Keratinocyte (primary cell): Measurements from ENCODE around the gene LYPD5. TPM values are rescaled to one million over a fixed set of nuclear protein-coding genes. Genes with fewer than 3 reads are reported as not detected.

Experiments used
- DNase-seq: peaks from one replicate; pipeline ENCODE4 v3.0.0-alpha.2; 2011; ENCODE audit warnings: low read depth, missing footprints, low spot score
- FAIRE-seq: peaks from 2 replicates; lab custom pipeline; 2011; peaks lifted over from hg19 to GRCh38; lab: Jason Lieb, UNC
- H2AFZ ChIP-seq: 2 replicates; pipeline ENCODE4 v1.6.0; 2012; ENCODE audit warnings: low read length, control low read depth, inconsistent platforms; ENCODE audit not compliant: control insufficient read depth
- H3K27ac ChIP-seq: 2 replicates; pipeline ENCODE4 v1.5.1; 2011; ENCODE audit warnings: low read length; ENCODE audit not compliant: control insufficient read depth, insufficient read depth
- H3K27me3 ChIP-seq: 3 replicates; pipeline ENCODE4 v1.6.0; 2011; ENCODE audit warnings: low read length; ENCODE audit not compliant: control insufficient read depth, insufficient read depth; ENCODE audit errors: extremely low read depth
- H3K36me3 ChIP-seq, 2 experiments: 2 replicates in 1 of 2; 3 replicates in 1 of 2; pipeline ENCODE4 v1.5.1; 2011; ENCODE audit warnings: low read length in 2 of 2, mild to moderate bottlenecking in 1 of 2; ENCODE audit not compliant: control insufficient read depth in 2 of 2, insufficient read depth in 2 of 2; ENCODE audit errors: extremely low read depth in 1 of 2
- H3K4me1 ChIP-seq: 3 replicates; pipeline ENCODE4 v1.5.1; 2011; ENCODE audit warnings: low read length; ENCODE audit not compliant: control insufficient read depth, insufficient read depth; ENCODE audit errors: extremely low read depth
- H3K4me2 ChIP-seq: 3 replicates; pipeline ENCODE4 v1.6.0; 2011; ENCODE audit warnings: low read depth, low read length; ENCODE audit not compliant: control insufficient read depth, insufficient read depth; ENCODE audit errors: extremely low read depth
- H3K4me3 ChIP-seq, 3 experiments: fragments of 200-600 bp in 1 of 3; sonication (generic) in 1 of 3; 2 replicates in 2 of 3; 3 replicates in 1 of 3; pipeline ENCODE4 v1.5.1; 2011 to 2016; ENCODE audit warnings: low read length in 3 of 3, mild to moderate bottlenecking in 3 of 3, control low read depth in 2 of 3, inconsistent platforms in 1 of 3, low read depth in 1 of 3, mixed read lengths in 1 of 3, mixed run types in 1 of 3, moderate library complexity in 1 of 3; ENCODE audit not compliant: control insufficient read depth in 2 of 3, insufficient read depth in 2 of 3; ENCODE audit errors: extremely low read depth in 1 of 3
- H3K79me2 ChIP-seq: 2 replicates; pipeline ENCODE4 v1.6.0; 2012; ENCODE audit warnings: low read length; ENCODE audit not compliant: control insufficient read depth, insufficient read depth
- H3K9ac ChIP-seq: 3 replicates; pipeline ENCODE4 v1.6.0; 2011; ENCODE audit warnings: low read length; ENCODE audit not compliant: control insufficient read depth, insufficient read depth; ENCODE audit errors: extremely low read depth
- H3K9me1 ChIP-seq: 3 replicates; pipeline ENCODE4 v1.6.0; 2011; ENCODE audit warnings: low read length; ENCODE audit not compliant: control insufficient read depth, insufficient read depth; ENCODE audit errors: extremely low read depth
- H3K9me3 ChIP-seq: 2 replicates; pipeline ENCODE4 v1.5.1; 2012; ENCODE audit warnings: low read depth, low read length; ENCODE audit not compliant: control insufficient read depth
- H4K20me1 ChIP-seq: 3 replicates; pipeline ENCODE4 v1.6.0; 2011; ENCODE audit warnings: low read length; ENCODE audit not compliant: control insufficient read depth, insufficient read depth; ENCODE audit errors: extremely low read depth
- CTCF ChIP-seq, 3 experiments: IDR thresholded peaks in 1 of 3; conservative IDR thresholded peaks in 1 of 3; optimal IDR thresholded peaks in 1 of 3; 2 replicates in 2 of 3; 3 replicates in 1 of 3; pipeline versions ENCODE3 to v1.5.1; 2011; ENCODE audit warnings: low read length in 3 of 3, mild to moderate bottlenecking in 3 of 3, moderate library complexity in 2 of 3, control low read depth in 1 of 3, inconsistent platforms in 1 of 3; ENCODE audit not compliant: insufficient read depth in 2 of 3; ENCODE audit errors: extremely low read depth in 1 of 3
- EZH2 ChIP-seq: IDR thresholded peaks from one replicate; pipeline ENCODE4 v1.6.1; 2012; ENCODE audit warnings: inconsistent platforms, mild to moderate bottlenecking, low read length, moderate library complexity
- dilution Hi-C: fragments of 300-500 bp; cut with MboI; formaldehyde crosslinking; loops from one replicate; pipeline ENCODE4 v1.7.0; 2020; ENCODE audit warnings: low sequenced_read_pairs; ENCODE audit not compliant: extremely low pct_ligation_motif_present
- polyA minus RNA-seq, 3 experiments: library from RNA; depleted of rRNA, polyadenylated mRNA; stranded (reverse); fragments of >200 nt; gene quantifications; 1 replicate in 1 of 3; 2 replicates in 1 of 3; 3 replicates in 1 of 3; pipeline ENCODE4 v1.2.3, GENCODE V29; 2011
- polyA plus RNA-seq, 5 experiments: library from polyadenylated mRNA; depleted of rRNA in 3 of 5; stranded (reverse) in 3 of 5; stranded (forward) in 1 of 5; unstranded in 1 of 5; fragments of >200 nt; gene quantifications; 1 replicate in 1 of 5; 2 replicates in 3 of 5; 3 replicates in 1 of 5; pipeline versions ENCODE4 v1.2.1 to v1.2.3, GENCODE V29; 2011 to 2012; ENCODE audit warnings: missing spikeins in 2 of 5, low read depth in 1 of 5, low replicate concordance in 1 of 5

LYPD5 gene
- polyA plus RNA-seq (4.0 to 8.8 TPM (median 4.2 TPM) in 3 replicates), polyA minus RNA-seq (8.5 to 29.6 TPM (median 9.0 TPM) in 3 replicates)
- polyA plus RNA-seq (2011; ENCODE audit: low read depth): 46.7 TPM
- 6.1 and 7.7 TPM in 2 replicates for polyA plus RNA-seq (2011; cell fraction: cytosol; rRNA removed)
- polyA plus RNA-seq (2011; cell fraction: nucleus; rRNA removed): 5.4 and 7.3 TPM in 2 replicates
- polyA plus RNA-seq (2012; ENCODE audit: low replicate concordance): 7.9 and 75.5 TPM in 2 replicates
- polyA minus RNA-seq (2011; cell fraction: cytosol; rRNA and poly(A)+ RNA removed): 17.5 TPM
- 7.5 and 15.8 TPM in 2 replicates for polyA minus RNA-seq (2011; cell fraction: nucleus; rRNA and poly(A)+ RNA removed)

- Histone ChIP-seq H3K4me3 (no peak within 1 kb of the TSS), H3K4me1 (peaks cover 20% of the 10 kb centered on the region), H3K27me3 (no peaks in the 10 kb centered on the region), H3K9me3 (no peaks in the 10 kb centered on the region), H3K9me1 (no peaks in the 10 kb centered on the region), H3K9ac (no peak within 1 kb of the TSS), H3K36me3 (no peaks in the 10 kb centered on the region), H3K79me2 (no peaks in the 10 kb centered on the region), H4K20me1 (no peaks in the 10 kb centered on the region), H3K27ac (no peak within 1 kb of the TSS), H2AFZ (no peak within 1 kb of the TSS), H3K4me2 (no peak within 1 kb of the TSS)
- dilution Hi-C loops: no loop called here
- FAIRE-seq: no peak
- TF ChIP-seq EZH2 (no peak), CTCF (optimal IDR thresholded peaks at IDR 0.05 in 1 of 3, IDR thresholded peaks at IDR 0.05 in 1 of 3, conservative IDR thresholded peaks at IDR 0.05 in 1 of 3; ENCODE audit: extremely low read depth in 1 of 3, insufficient read depth in 2 of 3, low read length in 3 of 3) (no peak)
- DNase-seq: no peak
Observed at GRCh38 chr19:43802216-43802951, at the start of gene LYPD5. LYPD5 (minus strand) TSS chr19:43802447; CDS start chr19:43802380, 67 bp downstream.

- Histone ChIP-seq H3K36me3 (peaks cover 7 to 10% of the 10 kb centered on the region in 2 experiments), H3K9me3 (peaks cover 53% of the 10 kb centered on the region)
Observed at GRCh38 chr19:43848821-43849220, 46.6 kb upstream of the LYPD5 start.

More at GRCh38 chr19:43848821-43849220, 46.6 kb upstream of the LYPD5 start:
- no peaks in the 10 kb centered on the region for H3K79me2 ChIP-seq
- H3K9ac ChIP-seq: no peak overlapping the region
- no peaks in the 10 kb centered on the region for H4K20me1 ChIP-seq
- H2AFZ ChIP-seq: no peak overlapping the region
- no peaks in the 10 kb centered on the region for H3K9me1 ChIP-seq
- dilution Hi-C loops: no loop called here
- H3K4me2 ChIP-seq: no peak overlapping the region
- no peaks in the 10 kb centered on the region for H3K4me1 ChIP-seq
- H3K4me3 ChIP-seq: no peak overlapping the region
- no peak for TF ChIP-seq CTCF (optimal IDR thresholded peaks at IDR 0.05 in 1 of 3, IDR thresholded peaks at IDR 0.05 in 1 of 3, conservative IDR thresholded peaks at IDR 0.05 in 1 of 3; ENCODE audit: extremely low read depth in 1 of 3, insufficient read depth in 2 of 3, low read length in 3 of 3)
- TF ChIP-seq EZH2: no peak
- H3K27ac ChIP-seq: no peak overlapping the region
- H3K27me3 ChIP-seq: no peaks in the 10 kb centered on the region
- FAIRE-seq (no peak), DNase-seq (no peak)
